Tibial nerve (tissue), 4 donors: ENCODE data around the gene EYS. TPM values are rescaled to one million over a fixed set of nuclear protein-coding genes. Genes with fewer than 3 reads are reported as not detected.

Experiments
- DNase-seq, 2 donors: peaks; one replicate each; pipeline ENCODE4 v3.0.0-alpha.2; 2019; ENCODE audit warnings: low spot score in 2 of 2
- H3K27ac ChIP-seq, 4 donors: fragments of 200-600 bp; sonication (generic) in 3 of 4; one replicate each; pipeline ENCODE4 v1.5.1; 2017 to 2019; ENCODE audit warnings: mild to moderate bottlenecking in 1 of 4
- H3K27me3 ChIP-seq, 2 donors: fragments of 200-600 bp; sonication (generic) in 1 of 2; one replicate each; pipeline versions ENCODE4 v1.5.1 to v1.6.0; 2017 to 2019
- H3K36me3 ChIP-seq, 3 donors: fragments of 200-600 bp; sonication (generic); one replicate each; pipeline ENCODE4 v1.5.1; 2018 to 2019
- H3K4me1 ChIP-seq, 4 donors: fragments of 200-600 bp; sonication (generic) in 3 of 4; one replicate each; pipeline ENCODE4 v1.5.1; 2017 to 2019
- H3K4me3 ChIP-seq, 4 donors: fragments of 200-600 bp; sonication (generic) in 3 of 4; one replicate each; pipeline ENCODE4 v1.5.1; 2017 to 2019; ENCODE audit warnings: mild to moderate bottlenecking in 1 of 4, moderate library complexity in 1 of 4
- H3K9me3 ChIP-seq, 4 donors: fragments of 200-600 bp; sonication (generic) in 3 of 4; one replicate each; pipeline ENCODE4 v1.5.1; 2017 to 2019
- EP300 ChIP-seq, 2 donors: sonication (generic); formaldehyde crosslinking; IDR thresholded peaks; one replicate each; pipeline ENCODE4 v1.6.1; 2017; ENCODE audit warnings: antibody characterized with exemption in 2 of 2, mild to moderate bottlenecking in 1 of 2
- POLR2A ChIP-seq, 2 donors: fragments of 450-650 bp; IDR thresholded peaks; one replicate each; pipeline ENCODE4 v1.6.1; 2017; ENCODE audit warnings: antibody characterized with exemption in 2 of 2, mild to moderate bottlenecking in 2 of 2, moderate library complexity in 2 of 2
- WGBS, 2 donors: methylation state at CpG; one replicate each; pipeline ENCODE4 v1.1.5; 2018; 5-methylcytosine and 5-hydroxymethylcytosine counted together
- total RNA-seq, 4 donors: library from RNA; depleted of rRNA; stranded (reverse); fragments of >200 nt; gene quantifications; one replicate each; pipeline ENCODE4 v1.1.0, GENCODE V29; 2016
- TF ChIP-seq, protein P1 (sequence below), 5 experiments: fragments of 200-600 bp in 3 of 5; fragments of 450-650 bp in 2 of 5; sonication (generic) in 3 of 5; IDR thresholded peaks; one replicate each; pipeline ENCODE4 v1.5.1; 2016 to 2019; ENCODE audit warnings: antibody characterized with exemption in 5 of 5, mild to moderate bottlenecking in 3 of 5, moderate library complexity in 2 of 5

The EYS gene
- total RNA-seq, 4 donors from 2014 or later, result under 0.01 to 4.5 (median 0.39) TPM; not detected in 1

- H3K9me3 ChIP-seq, result no peaks in the 10 kb centered on the region
- no peaks in the 10 kb centered on the region for H3K27me3 ChIP-seq
- no peak overlapping the region for H3K4me3 ChIP-seq
- DNase-seq, result no peak
- no peaks in the 10 kb centered on the region for H3K4me1 ChIP-seq
- no peak overlapping the region for H3K27ac ChIP-seq
- H3K36me3 ChIP-seq, result no peaks in the 10 kb centered on the region
- TF ChIP-seq, protein P1, sequence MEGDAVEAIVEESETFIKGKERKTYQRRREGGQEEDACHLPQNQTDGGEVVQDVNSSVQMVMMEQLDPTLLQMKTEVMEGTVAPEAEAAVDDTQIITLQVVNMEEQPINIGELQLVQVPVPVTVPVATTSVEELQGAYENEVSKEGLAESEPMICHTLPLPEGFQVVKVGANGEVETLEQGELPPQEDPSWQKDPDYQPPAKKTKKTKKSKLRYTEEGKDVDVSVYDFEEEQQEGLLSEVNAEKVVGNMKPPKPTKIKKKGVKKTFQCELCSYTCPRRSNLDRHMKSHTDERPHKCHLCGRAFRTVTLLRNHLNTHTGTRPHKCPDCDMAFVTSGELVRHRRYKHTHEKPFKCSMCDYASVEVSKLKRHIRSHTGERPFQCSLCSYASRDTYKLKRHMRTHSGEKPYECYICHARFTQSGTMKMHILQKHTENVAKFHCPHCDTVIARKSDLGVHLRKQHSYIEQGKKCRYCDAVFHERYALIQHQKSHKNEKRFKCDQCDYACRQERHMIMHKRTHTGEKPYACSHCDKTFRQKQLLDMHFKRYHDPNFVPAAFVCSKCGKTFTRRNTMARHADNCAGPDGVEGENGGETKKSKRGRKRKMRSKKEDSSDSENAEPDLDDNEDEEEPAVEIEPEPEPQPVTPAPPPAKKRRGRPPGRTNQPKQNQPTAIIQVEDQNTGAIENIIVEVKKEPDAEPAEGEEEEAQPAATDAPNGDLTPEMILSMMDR (IDR thresholded peaks at IDR 0.05), result no peak
- TF ChIP-seq EP300 (IDR thresholded peaks at IDR 0.05) (no peak), POLR2A (IDR thresholded peaks at IDR 0.05) (no peak)
Observed at GRCh38 chr6:65075705-65076230, 631.3 kb downstream of the EYS start.

DNA sequence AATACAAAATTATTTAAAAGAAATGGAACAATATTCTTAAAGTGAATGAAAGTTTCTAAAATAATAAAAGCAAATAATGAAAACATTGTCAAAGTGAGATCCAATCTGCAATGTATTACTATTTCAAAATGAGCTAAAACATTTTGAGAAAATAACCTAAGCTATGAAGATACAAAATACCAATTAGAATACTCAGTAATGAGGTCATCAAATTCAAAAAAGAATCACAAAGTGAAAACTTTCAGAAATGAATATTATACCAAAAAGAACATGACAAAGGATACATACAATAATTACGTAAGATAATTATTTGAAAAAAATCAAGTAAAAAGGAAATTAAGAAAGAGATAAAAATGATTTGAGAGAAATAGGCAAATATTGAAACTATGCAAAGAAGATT is 634.5 kb downstream of the EYS start:
- H3K27me3 ChIP-seq, result no peaks in the 10 kb centered on the region
- no peak for DNase-seq
- H3K4me3 ChIP-seq, result no peak overlapping the region
- TF ChIP-seq POLR2A (IDR thresholded peaks at IDR 0.05) (no peak), EP300 (IDR thresholded peaks at IDR 0.05) (no peak)
- TF ChIP-seq, protein P1 (IDR thresholded peaks at IDR 0.05), result no peak
- WGBS, 2 donors, result 92 to 94% methylated on average over 1 of the region's 1 CpG
- H3K9me3 ChIP-seq, result no peaks in the 10 kb centered on the region
- no peak overlapping the region for H3K27ac ChIP-seq
- no peaks in the 10 kb centered on the region for H3K36me3 ChIP-seq
- H3K4me1 ChIP-seq, result no peaks in the 10 kb centered on the region

DNA sequence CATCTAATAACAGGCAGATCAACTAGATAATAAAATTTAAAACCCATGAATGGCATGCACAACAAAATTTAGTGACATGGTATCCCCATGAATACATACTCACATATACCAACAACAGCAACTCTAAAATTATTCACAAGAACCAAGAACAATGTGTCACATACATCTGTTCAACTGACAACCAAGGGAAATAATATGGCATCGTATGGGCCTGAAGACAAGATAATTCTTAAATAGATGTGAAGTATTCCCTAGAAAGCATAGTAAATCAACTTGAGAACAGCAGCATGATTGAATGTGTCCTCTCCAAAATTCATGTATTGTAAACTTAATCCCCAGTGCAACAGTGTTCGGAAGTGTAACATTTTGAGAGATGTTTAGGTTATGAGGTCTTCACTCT is 635.5 kb downstream of the EYS start:
- Histone ChIP-seq H3K4me3 (no peak overlapping the region), H3K9me3 (no peaks in the 10 kb centered on the region), H3K4me1 (no peaks in the 10 kb centered on the region), H3K27ac (no peak overlapping the region), H3K36me3 (no peaks in the 10 kb centered on the region), H3K27me3 (no peaks in the 10 kb centered on the region)
- no peak for TF ChIP-seq POLR2A (IDR thresholded peaks at IDR 0.05)
- TF ChIP-seq, protein P1 (IDR thresholded peaks at IDR 0.05), result no peak
- no peak for TF ChIP-seq EP300 (IDR thresholded peaks at IDR 0.05)
- no peak for DNase-seq
- 83 to 88% methylated on average over 2 of the region's 2 CpGs for WGBS, 2 donors

DNA sequence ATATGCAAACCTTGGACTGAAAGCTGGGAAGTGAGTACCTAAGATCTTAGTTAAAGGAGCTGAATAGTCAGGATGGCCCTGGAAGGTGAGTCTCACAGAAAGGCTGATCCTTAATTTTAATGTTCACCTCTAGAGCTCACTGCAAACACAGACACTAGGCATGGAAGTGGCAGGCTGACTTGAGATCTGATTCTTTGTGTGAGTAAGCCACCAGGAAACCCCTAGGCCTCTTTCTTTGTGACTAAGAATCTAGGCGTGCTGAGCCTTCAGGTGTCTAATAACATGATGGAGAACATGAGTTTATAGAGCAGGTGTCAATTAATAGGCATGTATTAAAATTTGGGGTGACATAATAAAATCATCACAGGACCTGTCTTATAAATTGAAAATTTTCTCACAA is 642.2 kb downstream of the EYS start:
- no peaks in the 10 kb centered on the region for H3K9me3 ChIP-seq
- H3K4me1 ChIP-seq, result no peaks in the 10 kb centered on the region
- no peak for DNase-seq
- TF ChIP-seq, protein P1 (IDR thresholded peaks at IDR 0.05), result no peak
- TF ChIP-seq POLR2A (IDR thresholded peaks at IDR 0.05) (no peak), EP300 (IDR thresholded peaks at IDR 0.05) (no peak)
- no peak overlapping the region for H3K27ac ChIP-seq
- H3K36me3 ChIP-seq, result no peaks in the 10 kb centered on the region
- no peaks in the 10 kb centered on the region for H3K27me3 ChIP-seq
- no peak overlapping the region for H3K4me3 ChIP-seq
- WGBS, 2 donors, result 88 to 91% methylated on average over 1 of the region's 1 CpG

- no peak for DNase-seq
- no peaks in the 10 kb centered on the region for H3K36me3 ChIP-seq
- no peaks in the 10 kb centered on the region for H3K4me1 ChIP-seq
- no peak overlapping the region for H3K27ac ChIP-seq
- no peak overlapping the region for H3K4me3 ChIP-seq
- H3K27me3 ChIP-seq, result no peaks in the 10 kb centered on the region
- H3K9me3 ChIP-seq, result no peaks in the 10 kb centered on the region
- TF ChIP-seq EP300 (IDR thresholded peaks at IDR 0.05) (no peak), POLR2A (IDR thresholded peaks at IDR 0.05) (no peak)
- TF ChIP-seq, protein P1 (IDR thresholded peaks at IDR 0.05), result no peak
Observed at GRCh38 chr6:65059568-65059967, 647.5 kb downstream of the EYS start.
